Measurements from ENCODE around the gene ARVCF. TPM values are rescaled to one million over a fixed set of nuclear protein-coding genes. Genes with fewer than 3 reads are reported as not detected.

ARVCF gene
- total and polyA plus RNA-seq, 9 of the 15 experiments (the other 6 are each of a cell fraction or from before 2014, with no cell fraction given): 0.03 to 97.4 (median 15.6) TPM

GRCh38 chr22:20013382-20013871, 3.2 kb downstream of the ARVCF start (continued):
- TF ChIP-seq, protein P1, sequence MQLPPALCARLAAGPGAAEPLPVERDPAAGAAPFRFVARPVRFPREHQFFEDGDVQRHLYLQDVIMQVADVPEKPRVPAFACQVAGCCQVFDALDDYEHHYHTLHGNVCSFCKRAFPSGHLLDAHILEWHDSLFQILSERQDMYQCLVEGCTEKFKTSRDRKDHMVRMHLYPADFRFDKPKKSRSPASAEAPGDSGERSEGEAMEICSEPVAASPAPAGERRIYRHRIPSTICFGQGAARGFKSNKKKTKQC (CRISPR knock-in tag; IDR thresholded peaks at IDR 0.05): no peak
- TF ChIP-seq FOXM1 (IDR thresholded peaks at IDR 0.05; ENCODE audit: low read depth) (no peak), FOXM1 (CRISPR knock-in tag; IDR thresholded peaks at IDR 0.05; ENCODE audit: low read depth) (no peak), HEY1 (CRISPR knock-in tag; IDR thresholded peaks at IDR 0.05; ENCODE audit: borderline replicate concordance) (no peak), ZNF785 (CRISPR knock-in tag; IDR thresholded peaks at IDR 0.05) (no peak), MYC (IDR thresholded peaks at IDR 0.05; ENCODE audit: low read depth, low read length) (peak; percentile 68), MYC (CRISPR knock-in tag; IDR thresholded peaks at IDR 0.05; ENCODE audit: borderline replicate concordance, low read depth) (peak; percentile 57; the same call in 1 of the 2 replicates), U2AF2 (optimal IDR thresholded peaks at IDR 0.05; ENCODE audit: low read depth, low read length) (no peak), ZNF384 (IDR thresholded peaks at IDR 0.05; ENCODE audit: low read depth, low read length) (peak; percentile 49; the same call in 1 of the 2 replicates), SMAD1 (IDR thresholded peaks at IDR 0.05; ENCODE audit: low read depth, low read length, partially characterized antibody) (peak; percentile 63), CBX2 (IDR thresholded peaks at IDR 0.05; ENCODE audit: insufficient read depth, low read length, poor library complexity, severe bottlenecking) (no peak), ZNF143 (CRISPR knock-in tag; IDR thresholded peaks at IDR 0.05) (no peak), MEF2A (IDR thresholded peaks at IDR 0.05; ENCODE audit: control insufficient read depth, low read depth, low read length) (no peak), ZNF324 (CRISPR knock-in tag; IDR thresholded peaks at IDR 0.05) (peak; percentile 13; the same call in 1 of the 2 replicates), ATF4 (CRISPR knock-in tag; IDR thresholded peaks at IDR 0.05) (peak; percentile 4; the same call in 1 of the 2 replicates), TBP (optimal IDR thresholded peaks at IDR 0.05; ENCODE audit: low read depth, low read length) (peak; percentile 42), ZBTB2 (IDR thresholded peaks at IDR 0.05) (no peak), RHOXF2B (CRISPR knock-in tag; conservative IDR thresholded peaks at IDR 0.05) (peak; percentile 84; the same call in 1 of the 2 replicates), ZKSCAN1 (IDR thresholded peaks at IDR 0.05; ENCODE audit: low read depth, low read length) (peak; percentile 63; the same call in 1 of the 2 replicates), DEAF1 (CRISPR knock-in tag; IDR thresholded peaks at IDR 0.05) (peak; percentile 94)
- TF ChIP-seq, protein P2, sequence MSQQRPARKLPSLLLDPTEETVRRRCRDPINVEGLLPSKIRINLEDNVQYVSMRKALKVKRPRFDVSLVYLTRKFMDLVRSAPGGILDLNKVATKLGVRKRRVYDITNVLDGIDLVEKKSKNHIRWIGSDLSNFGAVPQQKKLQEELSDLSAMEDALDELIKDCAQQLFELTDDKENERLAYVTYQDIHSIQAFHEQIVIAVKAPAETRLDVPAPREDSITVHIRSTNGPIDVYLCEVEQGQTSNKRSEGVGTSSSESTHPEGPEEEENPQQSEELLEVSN (IDR thresholded peaks at IDR 0.05; ENCODE audit: borderline replicate concordance in 1 of 2, extremely low read depth in 1 of 2, insufficient read depth in 1 of 2, insufficient read length in 1 of 2, low read depth in 1 of 2, low read length in 1 of 2, poor library complexity in 1 of 2, severe bottlenecking in 1 of 2): peak in 1 of 2 experiments; percentile 24
- TF ChIP-seq, protein P3, sequence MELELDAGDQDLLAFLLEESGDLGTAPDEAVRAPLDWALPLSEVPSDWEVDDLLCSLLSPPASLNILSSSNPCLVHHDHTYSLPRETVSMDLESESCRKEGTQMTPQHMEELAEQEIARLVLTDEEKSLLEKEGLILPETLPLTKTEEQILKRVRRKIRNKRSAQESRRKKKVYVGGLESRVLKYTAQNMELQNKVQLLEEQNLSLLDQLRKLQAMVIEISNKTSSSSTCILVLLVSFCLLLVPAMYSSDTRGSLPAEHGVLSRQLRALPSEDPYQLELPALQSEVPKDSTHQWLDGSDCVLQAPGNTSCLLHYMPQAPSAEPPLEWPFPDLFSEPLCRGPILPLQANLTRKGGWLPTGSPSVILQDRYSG (tag; conservative IDR thresholded peaks at IDR 0.05; ENCODE audit: low read depth): no peak

All from K562 (cell line).